Ovary (tissue), 3 donors: ENCODE measurements around the gene THAP8.

ENCODE experiments used
- CTCF ChIP-seq, 3 donors: fragments of 450-650 bp in 2 of 3; fragments of 200-600 bp in 1 of 3; IDR thresholded peaks; one replicate each; pipeline versions ENCODE4 v1.5.1 to v1.8.0; 2016 to 2022; ENCODE audit warnings: antibody characterized with exemption in 3 of 3, mild to moderate bottlenecking in 1 of 3
- EP300 ChIP-seq: sonication (generic); formaldehyde crosslinking; IDR thresholded peaks from one replicate; pipeline ENCODE4 v1.6.1; 2017; ENCODE audit warnings: antibody characterized with exemption
- donor health status: DM: no; HTN: no; CAD: no.

GRCh38 chr19:36082916-36083315, 28.8 kb upstream of the THAP8 start:
- TF ChIP-seq CTCF (IDR thresholded peaks at IDR 0.05), result no peak
- no peak for TF ChIP-seq EP300
